ENCODE results near the gene MYO7B. TPM values are rescaled to one million over a fixed set of nuclear protein-coding genes. Genes with fewer than 3 reads are reported as not detected.

MYO7B gene
- 1 to 10 TPM in 1 of 2 experiments, under 1 TPM in 1; 0.75 to 1.5 TPM for total RNA-seq

GRCh38 chr2:127535422-127535901 lies at the start of gene MYO7B:
Gene MYO7B, plus strand, starts transcription at chr2:127535683. Its CDS starts 24,040 bp downstream, at chr2:127559723.
- POLR2A ChIA-PET: interaction anchor here (0.7 kb wide), 1 partner anchor 18 kb away, joined by 3 read pairs; no protein-coding TSS in a partner anchor
- intact Hi-C loops (cut with DNase I, micrococcal nuclease): no loop called here
- Mint-ChIP-seq H3K4me1 (no peaks in the 10 kb centered on the region), H3K36me3 (ENCODE audit: low read depth) (no peaks in the 10 kb centered on the region), H3K9me3 (ENCODE audit: low read depth) (no peaks in the 10 kb centered on the region), H3K27me3 (no peaks in the 10 kb centered on the region), H3K4me3 (no peak within 1 kb of the TSS), H3K27ac (no peak within 1 kb of the TSS)
- ATAC-seq (no peak), DNase-seq (no peak)
- CTCF ChIA-PET: no interaction called here

- CTCF ChIA-PET: no interaction called here
- intact Hi-C loops (cut with DNase I, micrococcal nuclease): no loop called here
- Mint-ChIP-seq H3K4me1 (peaks cover 22% of the 10 kb centered on the region), H3K27ac (peak overlapping the region; percentile 58), H3K36me3 (ENCODE audit: low read depth) (peaks cover 57% of the 10 kb centered on the region), H3K27me3 (no peaks in the 10 kb centered on the region), H3K9me3 (ENCODE audit: low read depth) (no peaks in the 10 kb centered on the region), H3K4me3 (no peak overlapping the region)
- DNase-seq (no peak), ATAC-seq (no peak)
- POLR2A ChIA-PET: no interaction called here
Observed at GRCh38 chr2:127485694-127486071, 49.8 kb upstream of the MYO7B start.

GRCh38 chr2:127486247-127487058 lies 49.0 kb upstream of the MYO7B start:
- Mint-ChIP-seq H3K27me3 (no peaks in the 10 kb centered on the region), H3K27ac (peak overlapping the region; percentile 62), H3K36me3 (ENCODE audit: low read depth) (peaks cover 62% of the 10 kb centered on the region), H3K4me1 (peaks cover 22% of the 10 kb centered on the region), H3K9me3 (ENCODE audit: low read depth) (no peaks in the 10 kb centered on the region), H3K4me3 (no peak overlapping the region)
- ATAC-seq (no peak), DNase-seq (no peak)
- intact Hi-C loops (cut with DNase I, micrococcal nuclease): no loop called here
- ChIA-PET POLR2A (no interaction called here), CTCF (interaction anchor here (0.7 to 1.0 kb wide), 2 partner anchors 62 to 107 kb away, joined by 3 read pairs; no protein-coding TSS in a partner anchor)

GRCh38 chr2:127490283-127490682 lies 45.2 kb upstream of the MYO7B start:
- ChIA-PET POLR2A (no interaction called here), CTCF (interaction anchor here (0.7 to 2.3 kb wide), 2 partner anchors 10 to 11 kb away, joined by 3 to 11 read pairs; no protein-coding TSS in a partner anchor)
- Mint-ChIP-seq H3K9me3 (ENCODE audit: low read depth) (no peaks in the 10 kb centered on the region), H3K27me3 (no peaks in the 10 kb centered on the region), H3K4me3 (no peak overlapping the region), H3K27ac (no peak overlapping the region), H3K36me3 (ENCODE audit: low read depth) (peaks cover 64% of the 10 kb centered on the region), H3K4me1 (peaks cover 18% of the 10 kb centered on the region)
- intact Hi-C loops (cut with DNase I, micrococcal nuclease): no loop called here
- no peak for ATAC-seq
- no peak for DNase-seq

GRCh38 chr2:127498386-127498785 lies 37.1 kb upstream of the MYO7B start:
- Mint-ChIP-seq H3K27me3 (no peaks in the 10 kb centered on the region), H3K9me3 (ENCODE audit: low read depth) (no peaks in the 10 kb centered on the region), H3K27ac (no peak overlapping the region), H3K4me1 (peaks cover 12% of the 10 kb centered on the region), H3K36me3 (ENCODE audit: low read depth) (peaks cover 53% of the 10 kb centered on the region), H3K4me3 (no peak overlapping the region)
- no peak for DNase-seq
- POLR2A ChIA-PET: no interaction called here
- no peak for ATAC-seq
- CTCF ChIA-PET: no interaction called here
- intact Hi-C loops (cut with DNase I, micrococcal nuclease): no loop called here

GRCh38 chr2:127503491-127503890 lies 32.0 kb upstream of the MYO7B start:
- peaks cover 19% of the 10 kb centered on the region for H3K4me1 Mint-ChIP-seq
- ATAC-seq: no peak
- no peak for DNase-seq
- H3K27ac Mint-ChIP-seq: peak overlapping the region; percentile 14
- no peaks in the 10 kb centered on the region for H3K27me3 Mint-ChIP-seq
- CTCF ChIA-PET: interaction anchor here (1.4 kb wide), 1 partner anchor 226 kb away, joined by 3 read pairs; no protein-coding TSS in a partner anchor
- intact Hi-C loops (cut with DNase I, micrococcal nuclease): no loop called here
- POLR2A ChIA-PET: no interaction called here
- H3K4me3 Mint-ChIP-seq: no peak overlapping the region
- H3K9me3 Mint-ChIP-seq (ENCODE audit: low read depth): no peaks in the 10 kb centered on the region
- peaks cover 55% of the 10 kb centered on the region for H3K36me3 Mint-ChIP-seq (ENCODE audit: low read depth)

- H3K9me3 Mint-ChIP-seq (ENCODE audit: low read depth): no peaks in the 10 kb centered on the region
- no peak overlapping the region for H3K4me3 Mint-ChIP-seq
- intact Hi-C loops (cut with DNase I, micrococcal nuclease): no loop called here
- ChIA-PET CTCF (interaction anchor here (0.7 to 2.2 kb wide), 4 partner anchors 22 to 227 kb away, joined by 3 to 10 read pairs (median 3); partner anchors contain the start of gene IWS1), POLR2A (no interaction called here)
- H3K36me3 Mint-ChIP-seq (ENCODE audit: low read depth): peaks cover 50% of the 10 kb centered on the region
- H3K27me3 Mint-ChIP-seq: no peaks in the 10 kb centered on the region
- ATAC-seq (peak; percentile 42), DNase-seq (no peak)
- H3K27ac Mint-ChIP-seq: no peak overlapping the region
- peaks cover 28% of the 10 kb centered on the region for H3K4me1 Mint-ChIP-seq
Observed at GRCh38 chr2:127504552-127505430, 30.7 kb upstream of the MYO7B start.

- Mint-ChIP-seq H3K27ac (no peak overlapping the region), H3K9me3 (ENCODE audit: low read depth) (no peaks in the 10 kb centered on the region), H3K36me3 (ENCODE audit: low read depth) (peaks cover 44% of the 10 kb centered on the region), H3K27me3 (no peaks in the 10 kb centered on the region), H3K4me3 (no peak overlapping the region), H3K4me1 (peaks cover 42% of the 10 kb centered on the region)
- CTCF ChIA-PET: interaction anchor here (1.2 to 1.6 kb wide), 4 partner anchors 20 to 166 kb away, joined by 3 to 6 read pairs (median 4); partner anchors contain the start of gene IWS1
- intact Hi-C loops (cut with DNase I, micrococcal nuclease): no loop called here
- ATAC-seq: no peak
- POLR2A ChIA-PET: interaction anchor here (0.6 kb wide), 1 partner anchor 20 kb away, joined by 3 read pairs; no protein-coding TSS in a partner anchor
- no peak for DNase-seq
Observed at GRCh38 chr2:127506510-127506909, 29.0 kb upstream of the MYO7B start.

GRCh38 chr2:127508023-127508630 lies 27.4 kb upstream of the MYO7B start:
- ATAC-seq (no peak), DNase-seq (no peak)
- peaks cover 56% of the 10 kb centered on the region for H3K4me1 Mint-ChIP-seq
- no peaks in the 10 kb centered on the region for H3K9me3 Mint-ChIP-seq (ENCODE audit: low read depth)
- ChIA-PET CTCF (interaction anchor here (1.2 to 1.6 kb wide), 5 partner anchors 12 to 87 kb away, joined by 3 to 6 read pairs (median 3); partner anchors contain the start of gene IWS1), POLR2A (no interaction called here)
- H3K4me3 Mint-ChIP-seq: no peak overlapping the region
- H3K27me3 Mint-ChIP-seq: no peaks in the 10 kb centered on the region
- peak overlapping the region; percentile 20 for H3K27ac Mint-ChIP-seq
- intact Hi-C loops (cut with DNase I, micrococcal nuclease): no loop called here
- peaks cover 35% of the 10 kb centered on the region for H3K36me3 Mint-ChIP-seq (ENCODE audit: low read depth)

GRCh38 chr2:127508631-127509034 lies 26.9 kb upstream of the MYO7B start:
- H3K27ac Mint-ChIP-seq: peak overlapping the region; percentile 20
- POLR2A ChIA-PET: no interaction called here

GRCh38 chr2:127510073-127510472 lies 25.4 kb upstream of the MYO7B start:
- Mint-ChIP-seq H3K4me1 (peaks cover 65% of the 10 kb centered on the region), H3K27me3 (no peaks in the 10 kb centered on the region), H3K27ac (no peak overlapping the region), H3K36me3 (ENCODE audit: low read depth) (peaks cover 31% of the 10 kb centered on the region), H3K9me3 (ENCODE audit: low read depth) (no peaks in the 10 kb centered on the region), H3K4me3 (no peak overlapping the region)
- DNase-seq (no peak), ATAC-seq (no peak)
- CTCF ChIA-PET: no interaction called here
- POLR2A ChIA-PET: interaction anchor here (0.6 kb wide), 1 partner anchor 31 kb away, joined by 5 read pairs; no protein-coding TSS in a partner anchor
- intact Hi-C loops (cut with DNase I, micrococcal nuclease): no loop called here

More at GRCh38 chr2:127508631-127509034, 26.9 kb upstream of the MYO7B start:
- Mint-ChIP-seq H3K36me3 (ENCODE audit: low read depth) (peaks cover 32% of the 10 kb centered on the region), H3K9me3 (ENCODE audit: low read depth) (no peaks in the 10 kb centered on the region), H3K4me3 (no peak overlapping the region), H3K27me3 (no peaks in the 10 kb centered on the region), H3K4me1 (peaks cover 59% of the 10 kb centered on the region)
- CTCF ChIA-PET: interaction anchor here (1.2 to 1.3 kb wide), 4 partner anchors 13 to 86 kb away, joined by 3 to 5 read pairs (median 3); no protein-coding TSS in a partner anchor
- ATAC-seq (no peak), DNase-seq (no peak)
- intact Hi-C loops (cut with DNase I, micrococcal nuclease): no loop called here
